NCI-H1694 (cell line): Measurements from ENCODE around the gene SBK1.

Source experiments
- DNase-seq: peaks from one replicate; lab custom pipeline; 2025; lab: John Stamatoyannopoulos, UW

Gene SBK1

DNA sequence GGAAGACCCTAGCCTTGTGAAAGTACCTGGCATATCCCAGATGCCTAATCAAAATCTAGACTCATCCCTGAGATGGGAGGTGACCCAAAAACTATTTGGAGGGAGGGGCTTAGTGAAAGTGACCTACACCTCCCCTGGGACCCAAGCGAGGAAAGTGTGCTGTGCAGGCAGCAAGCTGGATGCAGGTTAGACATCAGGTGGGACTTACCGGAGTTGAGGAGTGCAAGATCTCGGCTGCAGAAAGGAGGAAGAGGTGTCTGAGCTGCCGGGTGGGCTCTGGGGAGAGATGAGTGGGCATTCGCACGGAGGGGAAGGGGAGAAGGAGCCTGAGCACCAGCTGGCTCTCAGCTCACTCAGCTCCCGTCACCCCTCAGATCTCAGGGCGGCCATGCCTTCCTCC, 10.3 kb upstream of the SBK1 start:
- no peak for DNase-seq

DNA sequence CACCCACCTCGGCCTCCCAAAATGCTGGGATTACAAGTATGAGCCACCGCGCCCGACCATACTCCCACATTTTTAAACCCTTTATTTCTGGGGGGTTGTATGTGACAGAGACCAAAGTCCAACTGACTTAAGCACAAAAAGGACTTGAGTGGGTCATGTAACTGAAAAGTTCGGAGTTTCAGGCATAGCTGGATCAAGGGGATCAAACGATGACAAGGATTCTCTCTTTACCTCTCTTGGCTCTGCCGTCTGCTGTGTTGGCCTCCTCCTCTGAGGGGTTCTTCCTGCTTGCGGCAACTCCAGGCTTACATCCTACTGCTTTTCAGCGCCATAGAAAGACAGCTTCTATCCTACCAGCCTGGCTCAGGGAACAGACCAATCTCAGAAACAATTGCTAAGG, 9.2 kb upstream of the SBK1 start:
- DNase-seq, result no peak

DNA sequence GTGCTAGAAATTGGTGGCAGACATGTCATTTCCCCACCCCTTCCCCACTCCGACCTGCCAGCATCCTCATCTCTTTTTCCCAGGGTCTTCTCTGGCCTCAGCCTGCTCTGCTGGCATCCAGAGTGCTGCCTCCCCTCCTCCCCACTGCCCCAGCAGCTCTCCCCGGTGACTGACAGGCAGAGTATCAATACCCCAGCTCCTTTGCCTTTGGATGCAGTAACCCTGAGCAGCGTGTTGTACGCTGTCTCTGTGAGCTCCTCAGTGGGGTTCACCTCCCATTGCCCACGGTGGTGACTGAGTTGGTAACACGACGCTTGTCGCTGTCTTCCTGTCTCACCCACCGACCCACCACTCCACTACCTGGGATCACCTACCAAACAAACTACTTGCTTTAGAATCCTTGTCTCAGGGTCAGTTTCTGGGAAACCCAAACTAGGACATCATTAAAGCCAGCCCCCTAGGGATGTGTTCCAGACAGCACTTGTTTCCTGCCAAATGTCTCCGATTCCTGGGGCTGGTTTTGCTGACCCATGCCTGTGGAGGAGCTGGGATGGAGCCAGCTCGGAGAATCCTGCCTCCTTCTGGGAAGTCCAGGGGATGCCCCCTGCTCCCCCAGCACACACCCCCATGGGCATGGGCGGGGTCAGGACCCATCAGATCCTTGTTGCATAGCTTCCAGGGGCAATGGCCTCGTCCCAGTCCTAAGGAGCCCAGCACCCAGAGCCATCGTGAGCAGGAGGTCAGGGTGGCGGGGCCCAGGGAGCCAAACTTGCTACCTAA, 8.3 kb upstream of the SBK1 start:
- no peak for DNase-seq

DNA sequence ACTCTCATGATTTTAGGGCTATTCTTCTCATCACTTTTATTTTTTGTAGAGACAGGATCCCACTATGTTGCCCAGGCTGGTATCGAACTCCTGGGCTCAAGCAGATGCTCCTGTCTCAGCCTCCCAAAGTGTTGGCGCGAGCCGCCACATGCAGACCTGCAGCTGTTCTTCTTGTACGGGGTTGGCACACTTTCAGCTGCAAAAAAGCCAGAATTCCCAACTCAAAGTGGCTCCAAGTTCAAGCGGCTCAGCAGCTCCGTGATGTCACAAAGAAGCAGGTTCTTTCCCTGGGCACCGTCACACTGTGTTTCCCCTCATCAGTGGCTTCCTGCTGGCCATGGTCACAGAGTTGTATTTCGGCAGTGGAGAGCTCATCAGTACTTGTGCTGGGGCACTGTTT, 6.7 kb upstream of the SBK1 start:
- DNase-seq, result no peak

DNA sequence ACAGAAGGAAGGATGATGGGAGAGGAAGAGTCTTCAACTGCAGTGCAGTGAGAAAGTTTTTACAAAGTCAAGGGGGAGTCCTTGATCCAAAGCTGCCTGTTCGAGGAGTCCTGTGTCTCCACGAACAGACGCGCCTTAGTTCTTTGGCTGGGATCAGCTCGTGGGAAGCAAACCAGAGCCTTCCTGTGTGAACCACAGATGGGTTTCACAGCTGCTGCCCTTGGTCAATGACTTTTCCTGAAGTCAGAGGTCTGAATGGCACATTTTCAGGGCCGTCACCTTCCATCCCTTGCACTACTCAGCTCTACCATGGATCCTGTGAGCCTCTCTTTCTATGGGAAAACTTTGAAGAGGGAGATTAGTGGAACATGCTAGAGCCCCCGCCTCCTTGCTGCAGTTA, 4.2 kb upstream of the SBK1 start:
- DNase-seq, result no peak

DNA sequence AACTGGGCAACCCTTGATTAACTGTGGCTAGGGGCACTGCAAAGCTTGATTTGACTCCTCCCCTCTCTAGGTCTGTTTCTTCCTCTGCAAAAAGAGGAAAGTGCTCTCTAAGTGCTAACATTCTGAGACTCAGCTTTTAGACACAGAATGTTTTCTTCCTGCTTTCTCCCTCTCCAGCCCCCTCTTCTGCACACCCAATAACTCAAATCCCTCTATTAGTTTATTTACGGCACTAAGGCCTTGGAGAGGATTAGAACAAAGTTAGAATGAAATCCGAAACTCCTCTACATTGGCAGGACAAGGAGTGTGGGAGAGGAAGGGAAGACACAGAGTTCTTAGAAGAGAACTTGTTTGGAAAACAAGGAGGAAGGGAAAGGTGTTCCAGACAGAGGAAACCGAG, 3.3 kb upstream of the SBK1 start:
- DNase-seq, result no peak

DNA sequence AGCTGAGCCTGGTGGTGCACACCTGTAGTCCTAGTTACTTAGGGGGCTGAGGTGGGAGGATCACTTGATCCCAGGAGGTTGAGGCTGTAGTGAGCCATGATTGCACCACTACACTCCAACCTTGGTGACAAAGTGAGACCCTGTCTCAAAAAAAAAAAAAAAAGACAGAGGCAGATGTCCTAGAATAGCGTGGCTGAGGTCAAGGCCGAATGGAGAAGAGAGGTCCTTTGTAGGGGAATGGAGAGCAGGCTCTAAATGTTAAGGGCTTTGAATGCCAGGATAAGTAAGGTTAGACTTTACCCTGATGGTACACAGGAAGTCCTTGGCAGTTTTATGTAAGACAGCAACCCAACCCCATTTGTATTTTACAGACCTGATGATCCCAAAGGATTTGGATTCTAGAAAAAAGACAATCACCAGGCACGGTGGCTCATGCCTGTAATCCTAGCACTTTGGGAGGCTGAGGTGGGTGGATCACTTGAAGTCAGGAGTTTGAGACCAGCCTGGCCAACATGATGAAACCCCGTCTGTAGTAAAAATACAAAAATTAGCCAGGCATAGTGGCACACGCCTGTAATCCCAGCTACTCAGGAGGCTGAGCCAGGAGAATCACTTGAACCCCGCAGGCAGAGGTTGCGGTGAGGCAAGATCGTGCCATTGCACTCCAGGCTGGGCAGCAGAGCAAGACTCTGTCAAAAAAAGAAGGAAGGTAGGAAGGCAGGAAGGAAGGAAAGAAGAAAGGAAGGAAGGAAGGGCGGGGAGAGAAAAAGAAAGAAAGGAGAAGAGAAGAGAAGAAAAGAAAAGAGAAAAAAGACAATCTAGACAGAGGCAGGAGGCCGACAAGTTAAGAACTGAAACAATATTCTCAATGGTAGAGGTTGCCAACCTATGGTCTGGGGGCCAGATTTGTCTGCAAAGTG, 2.1 kb upstream of the SBK1 start:
- no peak for DNase-seq

DNA sequence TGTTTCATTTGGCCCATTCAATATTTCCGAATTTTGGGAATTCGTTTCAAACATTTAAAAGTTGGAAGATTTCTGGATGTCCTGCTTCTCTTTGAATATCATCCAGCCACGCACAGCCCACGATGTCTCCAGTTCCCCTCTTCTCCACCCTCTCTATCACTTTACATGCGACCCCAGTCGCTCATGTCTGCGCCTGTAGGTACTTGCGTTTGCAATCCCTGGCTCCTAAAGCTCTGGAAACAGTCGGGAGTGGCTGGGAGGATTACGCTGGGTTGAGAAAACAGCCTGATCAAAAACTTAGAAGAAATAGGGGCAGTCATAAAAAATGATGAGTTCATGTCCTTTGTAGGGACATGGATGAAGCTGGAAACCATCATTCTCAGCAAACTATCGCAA, 1.5 kb upstream of the SBK1 start:
- DNase-seq, result no peak

DNA sequence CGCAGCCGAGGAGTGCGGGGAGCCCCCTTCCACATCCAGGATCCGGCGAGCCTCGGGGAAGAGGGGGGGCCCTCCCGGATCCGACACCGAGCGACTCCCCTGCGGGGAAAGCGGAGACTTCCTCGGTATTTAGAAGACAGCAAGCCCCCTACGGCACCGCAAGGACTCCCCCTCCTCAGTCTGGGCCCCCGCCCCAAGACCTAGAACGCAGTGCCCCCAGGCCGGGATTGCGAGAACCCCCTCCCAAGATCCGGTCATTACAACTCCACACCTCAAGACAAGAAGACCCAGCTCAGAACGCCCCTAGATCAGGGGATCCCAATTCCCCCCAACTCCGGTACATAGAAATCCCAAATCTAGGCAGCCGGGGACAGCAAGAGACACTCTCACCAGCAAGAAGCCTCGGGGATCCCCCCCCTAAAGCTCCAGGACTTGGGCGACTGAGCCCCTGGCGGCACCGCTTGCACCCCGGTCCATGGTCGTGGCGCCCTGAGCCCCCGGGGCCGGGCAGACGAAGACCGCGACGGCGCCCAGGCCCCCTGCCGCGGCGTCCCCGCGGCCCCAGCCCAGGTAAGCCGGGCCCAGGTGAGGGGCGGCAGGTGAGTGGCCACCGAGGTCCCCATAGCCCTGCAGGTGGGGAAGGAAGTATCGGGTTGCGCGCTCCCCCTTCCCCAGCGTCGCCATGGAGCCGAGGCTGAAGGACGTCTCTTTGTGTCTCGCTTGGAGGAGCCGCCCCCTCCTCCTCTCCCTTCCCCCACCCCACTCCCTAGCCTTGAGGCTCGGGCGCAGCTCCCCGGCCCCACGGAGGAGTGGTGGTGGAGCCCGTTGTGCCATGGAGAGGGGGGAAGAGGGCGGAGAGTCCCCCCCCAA, 641 bp downstream of the SBK1 start:
- no peak for DNase-seq

DNA sequence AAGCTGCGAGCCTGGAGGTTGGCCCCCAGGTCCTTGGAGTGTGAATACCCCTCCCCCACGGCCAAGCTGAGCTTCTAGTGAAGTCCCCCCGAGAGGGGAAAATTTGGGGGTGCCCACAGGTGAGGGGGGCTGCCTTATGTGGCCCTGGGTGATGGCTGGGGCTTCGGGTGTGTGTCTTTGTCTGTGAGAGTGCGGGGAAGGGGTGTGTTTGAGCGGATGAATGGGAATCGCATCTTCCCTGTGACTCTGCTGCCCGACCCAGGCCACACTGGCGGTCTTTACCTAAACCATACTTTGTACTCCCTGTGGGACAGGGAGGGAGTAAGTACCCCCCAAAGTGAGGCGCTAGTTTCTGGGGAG, 1.3 kb downstream of the SBK1 start:
- no peak for DNase-seq

DNA sequence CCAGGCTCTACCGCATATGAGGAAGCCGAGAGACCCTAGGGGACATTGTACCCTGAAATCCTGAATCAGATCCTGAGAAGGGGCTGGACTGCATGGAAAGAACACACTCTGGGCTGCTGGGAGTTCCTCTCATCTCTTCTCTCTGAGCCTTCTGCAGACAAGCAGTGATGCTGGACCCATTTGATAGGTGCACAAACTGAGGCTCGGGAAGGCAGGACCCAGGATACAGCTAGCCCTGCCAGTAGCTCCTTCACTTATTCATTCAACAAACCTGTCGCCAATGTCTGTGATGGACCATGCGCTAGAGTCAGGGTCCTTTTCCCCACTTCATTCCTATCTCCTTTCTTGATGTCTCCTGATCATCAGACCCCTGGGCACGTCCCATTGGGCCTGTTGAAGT, 1.9 kb downstream of the SBK1 start:
- DNase-seq, result no peak

DNA sequence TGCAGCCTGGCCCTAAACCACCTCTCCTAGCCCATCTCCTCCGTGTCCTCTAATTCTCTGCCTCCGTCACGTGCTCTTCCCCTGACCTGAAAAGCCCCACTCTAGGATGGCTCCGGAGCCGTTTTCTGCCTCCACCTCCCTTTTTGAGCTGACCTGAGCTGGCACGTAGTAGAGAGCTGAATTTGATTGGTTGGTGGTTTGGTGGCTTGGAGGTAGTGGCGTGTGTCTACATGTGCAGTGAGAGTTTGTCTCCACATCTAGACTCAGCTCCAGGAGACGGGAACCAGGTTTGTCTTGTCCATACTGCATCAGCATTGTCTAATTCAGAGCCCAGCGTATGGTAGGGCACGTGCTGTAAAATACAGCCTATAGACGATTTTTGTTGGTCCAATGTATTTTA, 3.0 kb downstream of the SBK1 start:
- DNase-seq, result no peak

DNA sequence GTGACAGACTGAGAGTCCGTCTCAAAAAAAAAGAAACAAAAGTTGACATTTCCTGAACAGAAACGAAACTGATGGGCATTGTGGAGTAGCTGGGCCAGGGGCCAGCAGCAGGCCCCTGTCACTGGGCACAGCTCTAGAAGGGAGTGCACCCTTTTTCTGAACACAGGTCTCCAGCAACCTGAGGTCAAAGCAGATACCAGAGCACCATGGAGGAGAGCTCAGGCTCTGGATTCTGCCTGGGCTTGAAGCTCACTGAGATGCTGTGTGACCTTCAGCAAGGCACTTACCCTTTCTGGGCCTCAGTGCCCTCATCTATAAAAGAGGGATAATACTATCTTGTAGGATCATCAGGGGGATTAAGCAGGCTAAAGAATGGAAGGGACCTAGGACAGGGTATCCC, 5.0 kb downstream of the SBK1 start:
- DNase-seq, result no peak

DNA sequence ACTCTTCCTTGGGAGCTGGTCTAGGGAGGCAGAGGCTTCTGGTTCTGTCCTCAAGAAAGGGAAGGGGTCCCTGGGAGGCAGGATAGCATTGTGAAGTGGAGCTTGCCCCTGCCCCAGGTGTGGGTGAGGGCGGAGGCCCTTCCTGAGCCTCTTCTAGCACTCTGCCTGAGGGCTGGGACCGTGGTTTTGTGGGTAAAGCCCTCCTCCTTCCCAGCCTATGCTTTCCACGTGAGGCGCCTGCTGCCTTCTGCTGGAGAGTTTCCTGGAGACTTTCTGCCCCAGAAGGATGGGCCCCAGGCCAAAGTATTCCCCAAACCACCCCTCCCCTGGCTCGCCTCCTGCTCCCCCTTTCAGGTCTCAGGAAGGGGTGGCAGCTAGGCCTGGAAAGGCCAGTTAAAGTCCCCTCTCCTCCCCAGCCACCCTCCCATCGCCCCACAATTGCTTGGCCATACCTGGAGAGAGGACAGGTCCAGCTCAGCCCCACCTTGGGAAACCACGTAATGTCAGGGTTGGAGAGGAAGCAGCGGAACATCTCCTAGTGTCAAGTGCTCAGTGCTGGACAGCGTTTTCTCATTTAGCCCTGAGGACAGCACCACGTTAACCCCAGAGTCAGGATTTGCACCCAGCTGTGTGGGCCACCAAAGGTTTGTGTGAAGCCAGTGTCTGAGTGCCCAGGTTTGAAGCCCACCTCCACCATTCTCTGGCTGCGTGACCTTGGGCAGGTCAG, 5.6 kb downstream of the SBK1 start:
- no peak for DNase-seq

DNA sequence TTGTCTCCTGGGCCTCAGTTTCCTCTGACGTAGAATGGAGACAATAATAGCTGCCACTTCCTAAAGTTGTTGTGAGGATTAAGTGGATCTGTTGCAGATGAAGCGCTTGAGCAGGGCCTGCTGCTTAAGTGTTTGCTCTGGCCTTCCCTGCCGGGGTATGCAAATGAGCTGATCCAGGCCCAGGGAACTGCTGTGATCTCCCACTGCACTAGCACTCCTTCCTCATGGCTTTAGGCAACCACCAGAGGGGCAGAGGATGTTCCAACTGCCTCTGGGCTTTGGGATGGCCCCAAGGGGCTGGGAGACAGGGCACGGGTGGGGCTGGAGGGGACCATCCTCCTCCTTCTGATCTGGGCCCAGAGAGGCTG, 6.2 kb downstream of the SBK1 start:
- no peak for DNase-seq

DNA sequence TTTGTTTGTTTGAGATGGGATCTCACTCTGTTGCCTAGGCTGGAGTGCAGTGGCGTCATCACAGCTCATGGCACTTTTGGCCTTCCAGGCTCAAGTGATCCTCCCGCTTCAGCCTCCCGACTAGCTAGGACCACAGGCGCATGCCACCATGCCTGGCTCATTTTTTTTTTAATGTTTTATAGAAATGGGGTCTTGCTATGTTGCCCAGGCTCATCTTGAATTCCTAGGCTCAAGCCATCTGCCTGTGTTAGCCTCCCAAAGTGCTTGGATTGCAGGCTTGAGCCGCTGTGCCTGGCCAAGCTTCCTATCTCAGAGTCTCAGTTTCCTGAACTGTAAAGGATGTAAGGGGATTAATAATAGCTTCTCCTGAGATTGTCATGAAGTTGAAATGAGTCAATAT, 8.0 kb downstream of the SBK1 start:
- no peak for DNase-seq

DNA sequence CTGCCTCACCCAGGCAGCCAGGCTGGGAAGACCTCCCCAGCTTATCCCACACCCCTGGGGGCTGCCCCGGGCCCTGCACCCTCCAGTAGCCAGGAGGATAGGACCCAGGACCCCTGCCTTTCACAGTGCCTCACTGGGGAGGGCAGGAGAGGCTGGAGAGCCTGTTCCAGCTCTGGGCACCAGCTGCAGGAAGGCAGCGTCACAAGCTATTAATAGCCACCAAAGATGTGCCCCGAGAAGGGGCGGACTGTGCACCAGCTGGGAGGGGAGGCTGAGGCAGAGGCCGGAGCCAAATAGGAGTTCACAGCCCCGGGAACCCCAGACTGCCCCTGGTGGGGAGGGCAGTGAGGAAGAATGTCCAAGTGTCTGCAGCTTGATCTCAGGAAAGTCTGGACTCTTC, 8.8 kb downstream of the SBK1 start:
- DNase-seq, result no peak

DNA sequence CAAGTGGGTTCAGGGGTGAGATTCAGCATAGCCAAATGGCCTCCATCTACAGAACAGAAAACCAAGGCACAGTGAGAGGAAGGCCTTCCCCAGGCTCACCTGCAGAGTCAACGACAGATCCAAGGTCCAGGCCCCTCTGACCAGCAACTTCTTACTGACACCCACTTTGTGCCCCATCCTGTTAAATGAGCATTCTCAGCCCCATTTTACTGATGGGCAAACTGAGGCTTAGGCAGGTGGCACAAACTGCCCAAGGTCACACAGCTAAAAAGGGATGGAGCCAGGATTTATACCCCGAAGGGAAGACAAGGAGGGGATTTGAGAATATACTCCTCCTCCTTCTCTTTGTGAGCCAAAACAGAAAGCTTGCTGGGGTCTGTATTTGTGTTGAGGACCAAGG, 9.3 kb downstream of the SBK1 start:
- no peak for DNase-seq

DNA sequence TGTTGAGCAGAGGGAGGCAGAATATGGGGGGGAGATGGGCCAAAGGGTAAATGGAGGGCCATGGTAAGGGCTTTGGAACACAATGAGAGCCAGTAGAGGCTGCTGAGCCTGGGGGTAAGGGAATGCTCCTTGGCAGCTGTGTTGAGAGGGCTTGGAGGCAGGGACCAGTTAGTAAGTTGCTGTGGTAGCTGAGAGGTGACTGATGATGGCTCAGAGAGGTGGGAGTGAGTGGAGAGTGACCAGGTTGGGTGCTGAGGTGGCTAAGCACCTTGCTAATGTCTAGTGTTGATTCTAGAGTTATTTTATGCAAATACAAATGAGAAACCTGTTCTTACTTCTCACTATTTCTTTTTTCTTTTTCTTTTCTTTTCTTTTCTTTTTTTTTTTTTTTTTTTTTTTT, 10.8 kb downstream of the SBK1 start:
- no peak for DNase-seq

DNA sequence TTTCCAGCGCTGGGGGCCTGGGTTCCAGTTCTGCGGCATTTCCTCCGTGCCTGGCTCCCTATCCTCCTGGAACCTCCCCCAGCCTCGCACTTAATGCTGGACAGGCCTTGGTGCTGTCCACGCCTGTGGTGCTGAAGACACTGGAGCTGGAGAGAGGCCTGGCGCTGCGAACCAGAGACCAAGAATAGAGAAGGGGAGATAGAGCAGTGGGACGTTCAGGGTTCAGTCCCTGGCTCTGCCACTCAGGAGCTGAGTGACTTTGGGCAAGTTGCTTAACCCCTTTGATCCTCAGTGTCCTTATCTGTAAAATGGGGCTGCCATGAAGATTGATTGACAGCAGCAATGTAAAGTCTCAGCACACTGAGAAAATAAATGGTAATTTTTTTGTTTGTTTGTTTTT, 11.9 kb downstream of the SBK1 start:
- DNase-seq, result no peak

DNA sequence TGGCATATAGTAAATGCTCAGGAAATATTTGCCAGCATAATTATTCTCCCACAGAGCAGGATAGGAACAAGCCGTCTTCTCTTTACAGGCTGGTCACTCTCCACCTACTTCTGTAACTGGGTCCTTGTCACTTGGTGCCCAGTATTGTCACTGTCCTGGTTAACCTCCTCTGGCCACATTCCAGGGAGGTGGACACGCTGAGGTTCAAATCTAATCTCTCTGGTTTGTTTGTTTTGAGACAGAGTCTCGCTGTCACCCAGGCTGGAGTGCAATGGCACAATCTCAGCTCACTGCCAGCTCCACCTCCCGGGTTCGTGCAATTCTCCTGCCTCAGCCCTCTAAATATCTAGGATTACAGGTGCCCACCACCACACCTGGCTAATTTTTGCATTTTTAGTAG, 15.6 kb downstream of the SBK1 start:
- no peak for DNase-seq
